ENCODE data around the gene DST. TPM values are rescaled to one million over a fixed set of nuclear protein-coding genes. Genes with fewer than 3 reads are reported as not detected.

Gene DST
- polyA plus RNA-seq, 3 donors, result 1.1 to 7.4 (median 3.2) TPM

GRCh38 chr6:56658326-56658725 lies 15.6 kb upstream of the DST start:
- Histone ChIP-seq H4K20me1 (ENCODE audit: insufficient read depth, low read length) (no peaks in the 10 kb centered on the region), H3K9ac (ENCODE audit: insufficient read depth, low read length, poor library complexity, severe bottlenecking) (no peak overlapping the region), H2AFZ (ENCODE audit: insufficient read depth, low read depth, low read length, poor library complexity, severe bottlenecking) (no peak overlapping the region), H3K36me3 (replicated peaks in 1 of 2; ENCODE audit: control insufficient read depth in 1 of 2, insufficient read depth in 2 of 2, low read length in 2 of 2) (no peaks in the 10 kb centered on the region), H3K4me3 (replicated peaks in 1 of 3; ENCODE audit: low read depth in 2 of 3, low read length in 3 of 3) (no peak overlapping the region), H3K27ac (ENCODE audit: low read depth in 1 of 2, low read length in 2 of 2) (no peak overlapping the region), H3K9me3 (replicated peaks in 1 of 2; ENCODE audit: control insufficient read depth in 1 of 2, insufficient read depth in 1 of 2, low read length in 2 of 2) (no peaks in the 10 kb centered on the region), H3K4me2 (replicated peaks; ENCODE audit: extremely low read depth, low read length, poor library complexity, severe bottlenecking) (no peak overlapping the region), H3K27me3 (ENCODE audit: control insufficient read depth in 2 of 2, insufficient read depth in 2 of 2, low read length in 2 of 2) (no peaks in the 10 kb centered on the region), H3K79me2 (ENCODE audit: insufficient read depth, low read length) (no peaks in the 10 kb centered on the region), H3K4me1 (ENCODE audit: control insufficient read depth in 1 of 2, insufficient read depth in 2 of 2, low read length in 2 of 2) (peaks cover 3 to 7% of the 10 kb centered on the region in 2 donors)
- no peak for TF ChIP-seq CTCF (IDR thresholded peaks at IDR 0.05)
- H3K4me3 Mint-ChIP-seq, result no peak overlapping the region
- H3K27ac Mint-ChIP-seq, result no peak overlapping the region
- H3K27me3 Mint-ChIP-seq (ENCODE audit: low read depth in 3 of 3), result no peaks in the 10 kb centered on the region
- DNase-seq, result no peak
- no CpG with 5 or more reads among the region's 5 CpGs for WGBS (ENCODE audit: insufficient coverage)
- no peaks in the 10 kb centered on the region for H3K36me3 Mint-ChIP-seq
- intact Hi-C loops (cut with micrococcal nuclease), result no loop called here
- H3K9me3 Mint-ChIP-seq, result no peaks in the 10 kb centered on the region
- peaks cover 15% of the 10 kb centered on the region for H3K4me1 Mint-ChIP-seq

GRCh38 chr6:56657354-56657753 lies 14.7 kb upstream of the DST start:
- H3K36me3 Mint-ChIP-seq, result no peaks in the 10 kb centered on the region
- no peak for TF ChIP-seq CTCF (IDR thresholded peaks at IDR 0.05)
- Histone ChIP-seq H3K79me2 (ENCODE audit: insufficient read depth, low read length) (no peaks in the 10 kb centered on the region), H3K36me3 (replicated peaks in 1 of 2; ENCODE audit: control insufficient read depth in 1 of 2, insufficient read depth in 2 of 2, low read length in 2 of 2) (no peaks in the 10 kb centered on the region), H3K9ac (ENCODE audit: insufficient read depth, low read length, poor library complexity, severe bottlenecking) (no peak overlapping the region), H3K4me2 (replicated peaks; ENCODE audit: extremely low read depth, low read length, poor library complexity, severe bottlenecking) (no peak overlapping the region), H3K27ac (ENCODE audit: low read depth in 1 of 2, low read length in 2 of 2) (no peak overlapping the region), H4K20me1 (ENCODE audit: insufficient read depth, low read length) (no peaks in the 10 kb centered on the region), H3K27me3 (ENCODE audit: control insufficient read depth in 2 of 2, insufficient read depth in 2 of 2, low read length in 2 of 2) (no peaks in the 10 kb centered on the region), H3K4me3 (replicated peaks in 1 of 3; ENCODE audit: low read depth in 2 of 3, low read length in 3 of 3) (no peak overlapping the region), H3K4me1 (ENCODE audit: control insufficient read depth in 1 of 2, insufficient read depth in 2 of 2, low read length in 2 of 2) (peaks cover 3 to 7% of the 10 kb centered on the region in 2 donors), H3K9me3 (replicated peaks in 1 of 2; ENCODE audit: control insufficient read depth in 1 of 2, insufficient read depth in 1 of 2, low read length in 2 of 2) (no peaks in the 10 kb centered on the region), H2AFZ (ENCODE audit: insufficient read depth, low read depth, low read length, poor library complexity, severe bottlenecking) (no peak overlapping the region)
- intact Hi-C loops (cut with micrococcal nuclease), result no loop called here
- no CpG with 5 or more reads among the region's 3 CpGs for WGBS (ENCODE audit: insufficient coverage)
- no peak overlapping the region for H3K4me3 Mint-ChIP-seq
- no peak for DNase-seq
- no peaks in the 10 kb centered on the region for H3K9me3 Mint-ChIP-seq
- no peak overlapping the region for H3K27ac Mint-ChIP-seq
- H3K27me3 Mint-ChIP-seq (ENCODE audit: low read depth in 3 of 3), result no peaks in the 10 kb centered on the region
- peaks cover 15% of the 10 kb centered on the region for H3K4me1 Mint-ChIP-seq

Measured in CD14-positive monocyte (primary cell).